Midbrain (tissue), 1 donor: ENCODE measurements around the gene PDCD1LG2.
"Not testable (repeated sequence)": the region's sequence is repeated elsewhere in the genome, so short reads cannot be mapped to it uniquely, and the experiment has no call there.

ENCODE experiments used
- DNase-seq: peaks from one replicate; lab custom pipeline; 2025; lab: John Stamatoyannopoulos, UW

Gene PDCD1LG2

GRCh38 chr9:5493679-5494511, 16.4 kb upstream of the PDCD1LG2 start:
- no peak for DNase-seq

GRCh38 chr9:5494765-5495164, 15.6 kb upstream of the PDCD1LG2 start:
- DNase-seq = not testable (repeated sequence)

DNA sequence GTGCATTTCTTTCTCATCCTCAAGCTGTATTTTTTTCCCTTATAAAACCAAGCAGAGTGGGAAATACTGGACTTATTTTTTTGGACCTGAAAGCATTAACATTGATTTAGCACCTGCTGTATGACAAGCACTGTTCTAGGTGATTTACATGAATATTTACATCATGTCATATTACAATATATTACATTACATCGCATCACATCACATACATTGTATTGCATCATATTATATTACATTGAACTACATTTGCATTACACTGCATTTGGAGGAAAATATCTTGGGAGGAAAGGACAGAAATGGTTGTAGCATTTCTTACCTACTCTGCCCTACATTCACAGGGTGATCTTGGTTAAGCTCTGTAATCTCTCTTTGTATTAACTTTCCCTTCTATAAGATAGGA, 11.2 kb upstream of the PDCD1LG2 start:
- no peak for DNase-seq

DNA sequence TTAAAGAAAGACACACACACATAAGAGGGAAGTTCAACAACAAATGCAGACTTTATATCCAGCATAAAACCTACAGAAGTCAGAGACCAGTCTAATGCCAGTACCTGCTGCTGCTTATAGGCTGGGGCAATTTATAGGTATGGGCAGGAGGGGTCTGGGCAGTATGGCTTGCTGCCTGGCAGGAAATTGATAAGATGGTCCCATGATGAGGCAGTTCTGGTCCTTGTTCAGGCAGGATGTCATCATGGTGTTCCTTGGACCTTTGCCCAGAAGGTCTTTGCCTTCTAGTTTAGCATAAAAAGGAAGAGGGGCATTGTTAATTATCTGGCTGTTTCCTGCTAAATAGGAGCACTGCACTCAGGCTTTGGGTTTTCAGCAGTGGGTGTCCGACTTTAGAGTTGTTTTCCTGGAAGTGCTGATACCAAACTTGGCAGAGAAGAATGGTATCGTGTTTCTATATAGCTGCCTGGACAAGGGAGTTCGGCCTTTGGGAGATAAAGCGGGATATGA, 10.4 kb upstream of the PDCD1LG2 start:
- no peak for DNase-seq

- no peak for DNase-seq
Observed at GRCh38 chr9:5500441-5501235, 9.7 kb upstream of the PDCD1LG2 start.

GRCh38 chr9:5502553-5502952, 7.8 kb upstream of the PDCD1LG2 start:
- no peak for DNase-seq

DNA sequence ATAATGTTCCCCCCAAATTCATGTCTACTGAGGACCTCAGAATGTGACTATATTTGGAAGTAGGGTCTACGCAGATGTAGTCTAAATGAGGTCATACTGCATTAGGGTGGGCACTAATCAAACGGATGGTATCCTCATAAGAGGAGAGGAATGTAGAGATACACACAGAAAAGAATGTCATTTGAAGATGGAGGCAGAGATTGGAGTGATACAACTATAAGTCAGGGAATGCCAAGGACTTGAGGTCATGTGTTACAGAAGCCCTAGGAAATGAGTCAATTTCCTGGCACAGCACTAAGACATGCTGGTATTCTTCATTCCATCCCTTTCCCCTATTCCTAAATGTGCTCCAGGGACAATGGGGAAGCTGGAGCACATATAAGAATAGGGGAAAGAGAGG, 758 bp upstream of the PDCD1LG2 start:
- no peak for DNase-seq

GRCh38 chr9:5510989-5511388, 658 bp downstream of the PDCD1LG2 start:
- no peak for DNase-seq

- no peak for DNase-seq
Observed at GRCh38 chr9:5511476-5511875, 1.1 kb downstream of the PDCD1LG2 start.

DNA sequence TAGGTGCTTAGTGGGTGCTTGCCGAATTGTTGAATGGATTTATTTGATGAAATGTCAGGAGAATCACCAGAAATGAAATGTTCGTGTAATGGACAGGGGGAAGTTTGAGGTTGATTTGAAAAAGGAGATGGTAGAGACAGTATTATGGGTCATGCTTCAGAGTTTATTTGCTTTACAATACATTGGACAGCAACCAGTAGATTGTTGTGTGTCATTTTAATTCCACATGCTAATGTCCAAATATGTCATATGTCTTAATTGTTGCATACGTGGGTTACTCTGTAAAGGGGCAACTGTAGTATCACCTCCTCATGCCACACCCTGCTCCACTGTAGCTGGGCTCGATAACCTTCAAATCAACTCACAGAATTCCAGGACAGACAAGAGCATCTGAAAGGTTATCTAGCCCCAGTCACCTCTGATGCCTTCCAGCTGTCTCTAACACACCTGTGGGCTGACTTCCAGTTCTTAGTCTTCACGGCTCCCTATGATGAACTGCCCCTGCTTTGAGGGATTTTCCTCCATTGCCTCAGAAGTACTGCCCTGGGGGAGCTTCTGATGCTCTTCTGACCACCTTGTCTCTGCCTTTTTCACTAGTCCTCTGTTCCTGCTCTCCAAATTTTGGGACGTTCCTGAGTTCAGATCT, 1.7 kb downstream of the PDCD1LG2 start:
- DNase-seq = no peak

DNA sequence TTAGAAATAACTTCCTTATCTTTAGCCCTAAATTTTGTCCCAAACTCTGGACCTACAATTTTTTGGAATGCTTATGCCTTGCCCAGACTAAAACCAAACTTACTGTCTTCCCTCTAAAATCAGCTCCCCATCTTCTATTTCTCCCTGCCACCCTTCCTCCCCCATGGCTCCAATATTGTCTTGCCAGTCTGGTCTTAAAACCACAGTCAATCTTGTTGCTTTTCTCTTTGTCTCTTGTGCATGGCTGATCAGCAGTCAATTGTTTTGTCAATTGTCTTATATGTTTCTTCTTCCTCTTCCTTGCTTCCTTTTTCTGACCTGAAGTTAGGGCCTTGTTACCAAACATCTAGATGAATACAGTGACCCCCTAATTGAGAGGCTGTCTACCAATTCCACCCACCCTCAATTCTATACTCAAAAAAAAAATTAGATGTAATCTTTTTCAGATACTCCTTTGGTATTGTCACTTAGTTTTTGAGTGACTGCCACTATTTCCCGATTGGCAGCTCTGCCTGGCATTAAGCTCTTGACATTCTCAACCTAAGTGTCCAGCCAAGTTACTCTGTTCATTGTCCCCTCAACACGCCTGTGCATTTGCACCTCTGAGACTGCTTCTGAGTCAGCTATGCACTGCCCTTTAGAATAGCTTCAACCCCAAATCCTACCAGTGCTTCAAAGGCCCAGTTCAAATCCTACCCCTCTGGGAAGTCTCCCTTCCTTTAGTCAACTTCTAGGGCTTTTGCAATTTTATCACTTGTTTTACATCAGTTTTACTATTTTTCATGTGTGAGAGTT, 2.5 kb downstream of the PDCD1LG2 start:
- no peak for DNase-seq

GRCh38 chr9:5513966-5514616, 3.8 kb downstream of the PDCD1LG2 start:
- no peak for DNase-seq

- DNase-seq = no peak
Observed at GRCh38 chr9:5514617-5515260, 4.4 kb downstream of the PDCD1LG2 start.

GRCh38 chr9:5515261-5515650, 4.9 kb downstream of the PDCD1LG2 start:
- DNase-seq = no peak

- no peak for DNase-seq
Observed at GRCh38 chr9:5516453-5517220, 6.3 kb downstream of the PDCD1LG2 start.

GRCh38 chr9:5518171-5518936, 8.0 kb downstream of the PDCD1LG2 start:
- no peak for DNase-seq

- no peak for DNase-seq
Observed at GRCh38 chr9:5518937-5519319, 8.6 kb downstream of the PDCD1LG2 start.

- no peak for DNase-seq
Observed at GRCh38 chr9:5524090-5524489, 13.8 kb downstream of the PDCD1LG2 start.

- DNase-seq = no peak
Observed at GRCh38 chr9:5529683-5530221, 19.4 kb downstream of the PDCD1LG2 start.
